GM12864 (cell line): ENCODE results near the gene TMEM123.

Experiments
- DNase-seq: peaks from one replicate; pipeline ENCODE4 v3.0.0-alpha.2; 2011; ENCODE audit warnings: low read depth
- H3K4me3 ChIP-seq: 2 replicates; pipeline ENCODE4 v1.5.1; 2011; ENCODE audit warnings: mild to moderate bottlenecking, low read depth, low read length, control low read depth
- TF ChIP-seq, protein P1 (sequence below): IDR thresholded peaks from 2 replicates; pipeline ENCODE4 v1.5.1; 2011; ENCODE audit warnings: low read depth, mild to moderate bottlenecking, moderate library complexity, low read length, control low read depth, inconsistent platforms; ENCODE audit errors: missing control alignments

Gene TMEM123

GRCh38 chr11:102473543-102473942, 21.0 kb upstream of the TMEM123 start:
- DNase-seq: no peak
- TF ChIP-seq, protein P1, sequence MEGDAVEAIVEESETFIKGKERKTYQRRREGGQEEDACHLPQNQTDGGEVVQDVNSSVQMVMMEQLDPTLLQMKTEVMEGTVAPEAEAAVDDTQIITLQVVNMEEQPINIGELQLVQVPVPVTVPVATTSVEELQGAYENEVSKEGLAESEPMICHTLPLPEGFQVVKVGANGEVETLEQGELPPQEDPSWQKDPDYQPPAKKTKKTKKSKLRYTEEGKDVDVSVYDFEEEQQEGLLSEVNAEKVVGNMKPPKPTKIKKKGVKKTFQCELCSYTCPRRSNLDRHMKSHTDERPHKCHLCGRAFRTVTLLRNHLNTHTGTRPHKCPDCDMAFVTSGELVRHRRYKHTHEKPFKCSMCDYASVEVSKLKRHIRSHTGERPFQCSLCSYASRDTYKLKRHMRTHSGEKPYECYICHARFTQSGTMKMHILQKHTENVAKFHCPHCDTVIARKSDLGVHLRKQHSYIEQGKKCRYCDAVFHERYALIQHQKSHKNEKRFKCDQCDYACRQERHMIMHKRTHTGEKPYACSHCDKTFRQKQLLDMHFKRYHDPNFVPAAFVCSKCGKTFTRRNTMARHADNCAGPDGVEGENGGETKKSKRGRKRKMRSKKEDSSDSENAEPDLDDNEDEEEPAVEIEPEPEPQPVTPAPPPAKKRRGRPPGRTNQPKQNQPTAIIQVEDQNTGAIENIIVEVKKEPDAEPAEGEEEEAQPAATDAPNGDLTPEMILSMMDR: no peak

DNA sequence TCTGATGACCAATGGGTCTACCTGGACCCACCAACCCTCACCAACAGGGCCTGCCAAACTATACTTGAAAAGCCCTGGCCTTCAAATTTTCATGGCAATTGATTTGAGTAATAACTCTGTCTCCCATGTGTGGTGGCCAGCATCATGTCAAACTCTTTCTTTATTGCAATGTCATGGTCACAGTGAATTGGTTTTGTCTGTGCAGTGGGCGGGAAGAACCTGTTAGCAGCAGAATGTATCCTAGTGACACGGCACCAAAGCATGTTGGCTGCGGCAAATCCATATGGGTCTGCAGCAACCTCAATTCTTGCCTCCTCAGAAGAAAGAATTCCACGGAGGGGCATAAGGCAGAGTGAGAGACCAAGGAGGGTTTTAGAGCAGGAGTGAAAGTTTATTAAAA, 19.6 kb upstream of the TMEM123 start:
- no peak for DNase-seq
- TF ChIP-seq, protein P1: no peak

More at GRCh38 chr11:102473543-102473942, 21.0 kb upstream of the TMEM123 start:
- H3K4me3 ChIP-seq: no peak overlapping the region

DNA sequence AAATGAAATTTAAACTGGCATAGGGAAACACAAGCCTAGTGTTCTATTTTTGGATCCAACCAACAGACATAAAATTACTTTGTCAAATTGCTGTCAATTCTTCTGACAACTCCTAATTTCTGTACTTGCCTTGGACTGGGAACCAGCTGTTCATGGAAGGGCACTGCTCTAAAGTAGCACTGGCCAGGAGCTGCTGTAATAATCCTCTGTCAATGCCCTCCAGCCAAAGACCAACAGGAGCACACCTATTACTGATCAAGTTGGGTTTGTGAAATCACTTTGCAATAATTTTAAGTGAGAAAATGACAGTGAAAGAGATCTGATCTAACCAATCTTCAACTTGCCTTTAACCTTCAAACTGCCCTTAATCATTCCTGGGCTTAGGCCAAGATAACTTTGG, 18.9 kb upstream of the TMEM123 start:
- DNase-seq: no peak
- no peak overlapping the region for H3K4me3 ChIP-seq
- TF ChIP-seq, protein P1: no peak

More for the DNA sequence above, 19.6 kb upstream of the TMEM123 start:
- H3K4me3 ChIP-seq: no peak overlapping the region

GRCh38 chr11:102470251-102470650, 17.7 kb upstream of the TMEM123 start:
- no peak overlapping the region for H3K4me3 ChIP-seq
- TF ChIP-seq, protein P1: no peak
- no peak for DNase-seq

GRCh38 chr11:102469196-102469821, 16.7 kb upstream of the TMEM123 start:
- TF ChIP-seq, protein P1: no peak
- no peak overlapping the region for H3K4me3 ChIP-seq
- DNase-seq: no peak

DNA sequence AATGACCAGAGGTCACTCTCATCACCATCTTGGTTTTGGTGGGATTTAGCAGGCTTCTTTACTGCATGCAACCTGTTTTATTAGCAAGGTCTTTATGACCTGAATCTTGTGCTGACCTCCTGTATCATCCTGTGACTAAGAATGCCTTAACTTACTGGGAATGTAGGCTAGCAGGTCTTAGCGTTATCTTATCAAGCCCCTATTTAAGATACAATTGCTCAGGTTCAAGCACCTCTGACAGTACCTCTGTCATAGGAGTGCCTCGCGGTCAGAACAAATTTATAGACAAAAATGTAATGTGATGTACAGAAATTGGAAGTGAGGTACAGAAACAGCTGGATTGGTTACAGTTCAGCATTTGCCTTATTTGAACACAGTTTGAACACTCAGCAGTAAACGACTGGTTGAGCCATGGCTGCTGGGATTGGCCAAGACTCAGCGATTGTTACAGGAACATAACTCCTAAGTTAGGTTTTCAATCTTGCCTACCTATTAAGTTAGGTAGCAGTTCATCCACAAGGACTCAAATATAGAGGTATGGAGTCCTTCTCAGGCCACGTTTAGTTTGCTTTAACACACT, 16.1 kb upstream of the TMEM123 start:
- DNase-seq: no peak

More for the DNA sequence above, 16.1 kb upstream of the TMEM123 start:
- no peak overlapping the region for H3K4me3 ChIP-seq
- TF ChIP-seq, protein P1: no peak
